ENCODE results near the gene VARS2.
"Not testable (repeated sequence)": the region's sequence is repeated elsewhere in the genome, so short reads cannot be mapped to it uniquely, and the experiment has no call there.

Gene VARS2

GRCh38 chr6:30963641-30964040 is 49.6 kb downstream of the VARS2 start:
- H3K27ac ChIP-seq, result no peak overlapping the region
- TF ChIP-seq, protein P1, sequence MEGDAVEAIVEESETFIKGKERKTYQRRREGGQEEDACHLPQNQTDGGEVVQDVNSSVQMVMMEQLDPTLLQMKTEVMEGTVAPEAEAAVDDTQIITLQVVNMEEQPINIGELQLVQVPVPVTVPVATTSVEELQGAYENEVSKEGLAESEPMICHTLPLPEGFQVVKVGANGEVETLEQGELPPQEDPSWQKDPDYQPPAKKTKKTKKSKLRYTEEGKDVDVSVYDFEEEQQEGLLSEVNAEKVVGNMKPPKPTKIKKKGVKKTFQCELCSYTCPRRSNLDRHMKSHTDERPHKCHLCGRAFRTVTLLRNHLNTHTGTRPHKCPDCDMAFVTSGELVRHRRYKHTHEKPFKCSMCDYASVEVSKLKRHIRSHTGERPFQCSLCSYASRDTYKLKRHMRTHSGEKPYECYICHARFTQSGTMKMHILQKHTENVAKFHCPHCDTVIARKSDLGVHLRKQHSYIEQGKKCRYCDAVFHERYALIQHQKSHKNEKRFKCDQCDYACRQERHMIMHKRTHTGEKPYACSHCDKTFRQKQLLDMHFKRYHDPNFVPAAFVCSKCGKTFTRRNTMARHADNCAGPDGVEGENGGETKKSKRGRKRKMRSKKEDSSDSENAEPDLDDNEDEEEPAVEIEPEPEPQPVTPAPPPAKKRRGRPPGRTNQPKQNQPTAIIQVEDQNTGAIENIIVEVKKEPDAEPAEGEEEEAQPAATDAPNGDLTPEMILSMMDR (conservative IDR thresholded peaks at IDR 0.05), result no peak
- TF ChIP-seq ZFX (IDR thresholded peaks at IDR 0.05), result no peak

GRCh38 chr6:30964075-30964474 is 50.0 kb downstream of the VARS2 start:
- no peak overlapping the region for H3K27ac ChIP-seq
- TF ChIP-seq, protein P1 (conservative IDR thresholded peaks at IDR 0.05), result no peak
- no peak for TF ChIP-seq ZFX (IDR thresholded peaks at IDR 0.05)

DNA sequence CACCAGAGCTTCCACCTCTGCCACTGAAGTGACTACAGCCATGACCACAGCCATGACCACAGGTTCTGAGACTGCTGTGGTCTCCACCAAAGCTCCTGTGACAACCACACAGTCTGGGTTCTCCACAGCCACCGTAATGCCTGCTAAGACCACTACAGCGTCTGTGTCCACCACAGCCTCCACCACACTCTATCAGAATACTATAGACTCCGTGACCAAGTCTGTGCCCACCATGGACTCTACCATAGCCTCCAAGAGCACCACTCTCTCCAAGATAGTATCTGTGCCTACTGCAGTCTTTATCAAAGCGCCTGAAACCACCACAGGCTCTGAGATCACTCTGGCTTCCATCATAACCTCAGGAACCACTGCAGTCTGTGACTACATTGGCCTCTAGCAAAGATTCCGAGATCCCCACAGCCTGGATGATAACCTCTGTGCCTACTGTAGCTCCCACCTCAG is 51.1 kb downstream of the VARS2 start:
- no peak overlapping the region for H3K27ac ChIP-seq
- TF ChIP-seq, protein P1 (conservative IDR thresholded peaks at IDR 0.05), result no peak
- no peak for TF ChIP-seq ZFX (IDR thresholded peaks at IDR 0.05)

- H3K27ac ChIP-seq, result no peak overlapping the region
Measured at GRCh38 chr6:30966154-30966553, 52.1 kb downstream of the VARS2 start.

DNA sequence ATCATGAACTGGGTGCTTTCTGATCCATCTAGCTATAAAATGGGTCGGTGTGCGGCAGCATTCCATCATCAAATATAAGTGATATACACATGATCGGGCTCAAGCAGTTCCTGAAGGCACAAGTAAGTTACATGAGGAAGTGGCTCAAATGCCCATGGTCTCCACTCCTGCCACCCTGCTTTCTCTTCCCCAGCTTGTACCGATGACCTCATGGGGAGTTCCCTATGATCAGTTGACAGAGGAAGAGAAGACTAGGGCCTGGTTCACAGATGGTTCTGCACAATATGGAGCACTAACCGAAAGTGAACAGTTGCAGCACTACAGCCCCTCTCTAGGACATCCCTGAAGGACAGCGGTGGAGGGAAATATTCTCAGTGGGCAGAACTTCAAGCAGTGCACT is 55.1 kb downstream of the VARS2 start:
- not testable (repeated sequence) for H3K27ac ChIP-seq

More at GRCh38 chr6:30966154-30966553, 52.1 kb downstream of the VARS2 start:
- no peak for TF ChIP-seq ZFX (IDR thresholded peaks at IDR 0.05)
- TF ChIP-seq, protein P1 (conservative IDR thresholded peaks at IDR 0.05), result no peak

- TF ChIP-seq ZFX (IDR thresholded peaks at IDR 0.05), result no peak
- TF ChIP-seq, protein P1 (conservative IDR thresholded peaks at IDR 0.05), result no peak
- H3K27ac ChIP-seq, result no peak overlapping the region
Measured at GRCh38 chr6:30970946-30971345, 56.9 kb downstream of the VARS2 start.

GRCh38 chr6:30972816-30973215 is 58.8 kb downstream of the VARS2 start:
- TF ChIP-seq ZFX (IDR thresholded peaks at IDR 0.05), result no peak
- TF ChIP-seq, protein P1 (conservative IDR thresholded peaks at IDR 0.05), result no peak
- no peak overlapping the region for H3K27ac ChIP-seq

DNA sequence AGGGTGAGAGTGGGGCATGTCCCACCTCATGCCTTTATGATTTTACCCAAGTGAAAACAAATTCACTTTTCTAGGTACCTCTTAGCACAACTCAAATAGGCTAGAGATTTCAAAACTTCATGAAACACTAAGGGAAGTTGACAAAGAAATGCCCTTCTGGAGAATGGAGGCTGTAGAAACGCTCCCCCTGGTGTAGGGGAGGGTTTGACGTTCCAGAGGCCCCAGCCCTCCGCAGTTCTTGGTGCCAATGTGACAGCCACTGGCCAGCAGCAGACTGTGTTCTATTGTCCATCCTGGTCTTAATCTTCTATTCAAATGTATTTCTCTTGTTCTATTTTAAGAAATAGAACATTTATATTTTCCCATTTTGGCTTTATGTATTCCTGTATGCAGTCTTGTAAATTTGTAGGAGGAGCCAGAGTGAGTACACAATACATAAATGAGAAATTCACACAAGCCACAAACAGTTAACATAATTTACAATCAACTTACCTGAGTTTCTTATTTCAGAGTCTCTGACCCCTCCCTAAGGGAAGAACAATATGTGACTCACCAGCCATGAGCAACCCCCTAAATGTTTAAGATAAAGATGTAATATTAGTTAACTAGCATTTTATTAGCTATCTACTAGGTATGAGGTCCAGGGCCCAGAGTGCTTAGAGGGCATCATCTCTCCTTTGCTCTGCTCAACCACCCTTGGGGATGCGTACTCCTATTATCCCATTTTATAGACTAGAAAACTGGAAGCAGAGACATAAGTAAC is 60.6 kb downstream of the VARS2 start:
- H3K27ac ChIP-seq, result no peak overlapping the region
- TF ChIP-seq, protein P1 (conservative IDR thresholded peaks at IDR 0.05), result no peak
- TF ChIP-seq ZFX (IDR thresholded peaks at IDR 0.05), result no peak

Measured in C4-2B (cell line).